ENCODE measurements around the gene ABCB9. TPM values are rescaled to one million over a fixed set of nuclear protein-coding genes. Genes with fewer than 3 reads are reported as not detected.
A peak's percentile ranks its signal among the peaks of the same experiment; 100 is the strongest.

The ABCB9 gene
- total RNA-seq, 2 donors from 2014 or later, result 4.6 to 4.9 TPM

DNA sequence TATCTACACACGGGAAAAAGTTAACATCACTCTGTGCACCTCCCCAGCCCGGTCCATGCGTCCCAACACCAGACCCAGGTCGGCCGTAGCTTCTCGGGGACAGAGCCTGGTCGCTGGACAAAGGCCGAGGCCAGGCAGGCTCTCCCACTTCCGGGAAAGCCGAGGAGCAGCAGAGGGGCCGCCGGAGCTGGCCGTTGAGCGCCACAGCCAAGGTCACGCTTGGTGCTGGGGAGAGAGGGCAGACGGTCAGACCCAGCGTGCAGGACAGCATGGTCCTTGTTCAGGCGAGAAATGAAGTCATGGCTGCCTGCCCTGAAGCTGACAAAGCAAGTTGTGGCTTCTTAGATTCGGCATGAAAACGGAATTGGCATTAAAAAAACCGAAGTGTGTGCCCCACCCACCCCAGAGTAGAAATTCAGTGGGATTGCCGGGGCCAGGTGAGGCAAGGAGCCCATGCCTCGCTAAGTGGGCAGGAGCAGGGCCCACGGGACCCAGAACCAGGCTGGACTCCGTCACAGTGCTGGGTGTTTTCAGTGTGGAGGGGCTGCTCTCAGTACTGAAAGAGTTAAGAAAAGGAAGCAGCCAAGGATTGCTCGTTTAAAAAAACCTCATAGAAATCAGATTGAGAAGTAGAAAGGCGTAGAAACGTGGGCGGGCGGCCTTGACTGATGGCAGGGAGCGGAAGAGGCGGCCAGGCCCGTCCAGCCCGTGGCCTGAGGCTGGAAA is 18.5 kb upstream of the ABCB9 start:
- no peak for ATAC-seq
- no peak for DNase-seq
- intact Hi-C loops (cut with DNase I, micrococcal nuclease), result loop anchor here in 1 of 2 donors (10.0 kb wide), 1 partner anchor 250 kb away; the partner anchor contains the start of genes MPHOSPH9 and MTRFR

DNA sequence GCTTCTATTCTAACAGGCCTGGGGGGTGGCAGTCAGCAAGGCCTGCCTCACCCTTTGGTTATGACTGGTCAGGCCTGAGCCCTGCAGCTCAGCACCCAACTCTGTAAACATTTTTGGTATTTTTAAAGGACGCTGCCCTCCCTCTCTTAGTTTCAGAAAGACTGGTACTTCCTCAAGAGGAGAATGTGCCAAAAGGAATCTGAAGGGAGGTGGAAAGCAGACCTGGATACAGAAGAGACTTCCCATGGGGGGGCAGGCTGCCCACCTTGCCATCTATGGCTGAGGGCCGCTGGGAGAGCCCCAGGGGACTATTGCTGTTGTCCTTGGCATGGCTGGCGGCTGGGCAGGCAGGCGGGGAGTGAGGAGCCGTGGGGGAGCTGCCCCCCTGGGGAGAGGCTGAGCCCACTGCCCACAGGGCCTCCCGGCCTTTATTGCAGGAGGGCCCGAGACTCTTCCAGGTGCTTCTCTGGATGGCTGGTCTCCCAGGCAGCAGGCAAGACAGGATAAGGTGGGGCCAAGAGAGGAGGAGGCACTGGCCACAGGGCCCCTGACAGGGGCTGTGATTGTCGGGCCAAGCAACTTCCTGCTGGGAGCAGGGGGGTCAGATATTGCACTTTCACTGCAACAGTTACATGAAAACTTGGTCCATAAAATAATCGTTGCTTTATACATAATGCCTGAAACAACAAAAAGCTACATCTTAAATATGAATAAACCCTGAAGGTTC is 17.7 kb upstream of the ABCB9 start:
- DNase-seq (no peak), ATAC-seq (no peak)
- intact Hi-C loops (cut with DNase I, micrococcal nuclease), result loop anchor here in 1 of 2 donors (10.0 kb wide), 1 partner anchor 251 kb away; the partner anchor contains the start of genes MPHOSPH9 and MTRFR

DNA sequence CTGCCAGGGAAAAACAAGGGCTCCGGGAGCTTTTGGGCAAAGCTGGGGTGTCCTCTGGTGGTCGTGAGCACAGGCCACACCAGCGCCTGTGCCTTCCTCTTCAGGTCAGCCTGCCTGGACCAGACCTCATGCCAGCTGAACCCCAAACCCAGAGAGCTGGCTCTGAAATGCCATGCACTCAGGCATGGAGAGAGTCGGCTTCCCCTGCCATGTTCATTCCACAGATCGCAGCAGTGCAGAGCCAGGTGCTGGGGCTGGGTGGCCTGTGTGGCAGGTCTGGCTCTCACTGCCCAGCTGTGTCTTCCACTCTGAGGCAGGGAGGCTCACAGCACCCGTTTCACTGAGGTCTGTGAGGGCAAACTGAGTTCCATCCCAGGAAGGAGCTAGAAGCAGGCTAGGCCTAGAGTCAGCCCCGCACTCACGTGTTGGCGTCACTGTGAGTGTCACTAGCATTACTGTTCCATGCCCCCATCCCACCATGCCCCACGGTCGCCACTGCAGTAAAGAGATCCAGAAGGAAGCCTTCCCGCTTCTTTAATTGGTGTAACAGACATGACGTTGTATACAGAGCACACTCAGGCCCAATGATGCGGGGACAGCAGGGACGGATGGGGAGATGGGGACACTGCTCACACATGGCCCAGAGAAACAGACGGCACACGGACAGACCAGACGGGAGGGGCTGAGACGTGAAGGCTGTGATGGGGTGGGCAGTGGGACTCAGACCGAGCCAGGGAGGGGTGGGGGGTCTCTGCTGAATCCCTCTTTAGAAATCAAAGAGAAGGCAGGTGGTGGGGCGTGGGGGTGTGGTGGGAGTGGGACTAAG is 16.9 kb upstream of the ABCB9 start:
- no peak for ATAC-seq
- intact Hi-C loops (cut with DNase I, micrococcal nuclease), result loop anchor here in 1 of 2 donors (10.0 kb wide), 1 partner anchor 252 kb away; the partner anchor contains the start of genes MPHOSPH9 and MTRFR
- DNase-seq, result no peak

DNA sequence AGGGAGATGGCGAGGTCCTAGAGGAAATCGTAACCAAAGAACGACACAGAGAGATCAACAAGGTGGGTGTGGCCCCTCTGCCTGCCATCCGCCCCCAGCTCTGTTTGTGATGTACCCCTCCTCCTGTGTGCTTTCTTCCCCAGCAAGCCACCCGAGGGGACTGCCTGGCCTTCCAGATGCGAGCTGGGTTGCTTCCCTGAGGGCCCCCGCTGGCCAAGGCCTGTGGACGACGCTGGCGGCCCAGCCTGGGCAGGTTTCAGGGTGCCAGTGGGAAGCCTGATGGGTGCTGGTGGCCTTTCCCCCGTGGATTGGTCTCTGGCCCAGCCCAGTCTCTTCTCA is 16.2 kb upstream of the ABCB9 start:
- DNase-seq (no peak), ATAC-seq (no peak)
- intact Hi-C loops (cut with DNase I, micrococcal nuclease), result loop anchor here in 1 of 2 donors (10.0 kb wide), 1 partner anchor 252 kb away; the partner anchor contains the start of genes MPHOSPH9 and MTRFR

DNA sequence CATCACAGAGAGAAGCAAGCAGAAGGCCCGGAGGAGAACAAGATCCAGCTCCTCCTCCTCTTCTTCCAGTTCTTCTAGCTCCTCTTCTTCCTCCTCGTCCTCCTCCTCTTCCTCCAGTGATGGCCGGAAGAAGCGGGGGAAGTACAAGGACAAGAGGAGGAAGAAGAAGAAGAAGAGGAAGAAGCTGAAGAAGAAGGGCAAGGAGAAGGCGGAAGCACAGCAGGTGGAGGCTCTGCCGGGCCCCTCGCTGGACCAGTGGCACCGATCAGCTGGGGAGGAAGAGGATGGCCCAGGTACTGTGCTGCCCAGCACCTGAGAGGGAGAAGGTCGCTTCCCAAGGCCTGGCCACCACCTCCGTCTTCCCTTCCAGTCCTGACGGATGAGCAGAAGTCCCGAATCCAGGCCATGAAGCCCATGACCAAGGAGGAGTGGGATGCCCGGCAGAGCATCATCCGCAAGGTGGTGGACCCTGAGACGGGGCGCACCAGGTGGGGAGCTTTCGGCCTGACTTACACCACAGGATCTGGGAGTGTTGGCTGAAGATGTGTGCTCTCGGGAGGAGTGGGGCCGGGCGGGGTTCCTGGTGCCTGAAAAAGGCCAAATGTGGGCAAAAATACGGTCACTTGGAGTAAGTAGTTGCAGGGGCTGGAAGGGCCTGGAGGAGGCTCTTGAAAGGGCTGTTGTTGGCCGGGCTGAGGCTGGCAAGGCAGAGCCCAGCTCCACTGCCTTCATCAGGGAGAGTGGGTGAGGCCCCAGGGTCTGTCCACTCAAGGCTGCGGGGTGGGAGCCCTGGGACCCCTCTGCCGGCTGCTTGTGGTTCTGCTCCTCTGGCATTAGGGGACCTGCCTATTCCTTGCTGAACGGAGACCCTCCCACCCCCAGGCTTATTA is 15.6 kb upstream of the ABCB9 start:
- ATAC-seq (no peak), DNase-seq (no peak)
- intact Hi-C loops (cut with DNase I, micrococcal nuclease), result loop anchor here in 1 of 2 donors (10.0 kb wide), 1 partner anchor 253 kb away; the partner anchor contains the start of genes MPHOSPH9 and MTRFR

DNA sequence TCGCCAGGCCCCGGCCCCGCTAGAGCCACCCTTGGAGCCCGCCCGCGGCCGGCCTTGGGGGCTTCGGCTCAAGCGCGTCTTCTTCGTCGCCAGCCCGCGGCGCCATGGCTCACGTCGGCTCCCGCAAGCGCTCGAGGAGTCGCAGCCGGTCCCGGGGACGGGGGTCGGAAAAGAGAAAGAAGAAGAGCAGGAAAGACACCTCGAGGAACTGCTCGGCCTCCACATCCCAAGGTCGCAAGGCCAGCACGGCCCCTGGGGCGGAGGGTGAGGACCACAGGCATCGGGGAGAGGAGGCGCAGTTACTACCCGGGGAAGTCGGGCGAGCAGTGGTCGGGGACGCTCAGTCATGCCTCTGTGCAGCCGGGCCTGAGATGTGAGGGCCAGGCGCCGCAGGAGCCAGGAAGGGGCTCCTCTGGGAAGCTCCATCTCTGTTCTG is 14.8 kb upstream of the ABCB9 start:
- DNase-seq, result no peak
- intact Hi-C loops (cut with DNase I, micrococcal nuclease), result loop anchor here in 1 of 2 donors (10.0 kb wide), 1 partner anchor 254 kb away; the partner anchor contains the start of genes MPHOSPH9 and MTRFR
- peak; percentile 31 for ATAC-seq

DNA sequence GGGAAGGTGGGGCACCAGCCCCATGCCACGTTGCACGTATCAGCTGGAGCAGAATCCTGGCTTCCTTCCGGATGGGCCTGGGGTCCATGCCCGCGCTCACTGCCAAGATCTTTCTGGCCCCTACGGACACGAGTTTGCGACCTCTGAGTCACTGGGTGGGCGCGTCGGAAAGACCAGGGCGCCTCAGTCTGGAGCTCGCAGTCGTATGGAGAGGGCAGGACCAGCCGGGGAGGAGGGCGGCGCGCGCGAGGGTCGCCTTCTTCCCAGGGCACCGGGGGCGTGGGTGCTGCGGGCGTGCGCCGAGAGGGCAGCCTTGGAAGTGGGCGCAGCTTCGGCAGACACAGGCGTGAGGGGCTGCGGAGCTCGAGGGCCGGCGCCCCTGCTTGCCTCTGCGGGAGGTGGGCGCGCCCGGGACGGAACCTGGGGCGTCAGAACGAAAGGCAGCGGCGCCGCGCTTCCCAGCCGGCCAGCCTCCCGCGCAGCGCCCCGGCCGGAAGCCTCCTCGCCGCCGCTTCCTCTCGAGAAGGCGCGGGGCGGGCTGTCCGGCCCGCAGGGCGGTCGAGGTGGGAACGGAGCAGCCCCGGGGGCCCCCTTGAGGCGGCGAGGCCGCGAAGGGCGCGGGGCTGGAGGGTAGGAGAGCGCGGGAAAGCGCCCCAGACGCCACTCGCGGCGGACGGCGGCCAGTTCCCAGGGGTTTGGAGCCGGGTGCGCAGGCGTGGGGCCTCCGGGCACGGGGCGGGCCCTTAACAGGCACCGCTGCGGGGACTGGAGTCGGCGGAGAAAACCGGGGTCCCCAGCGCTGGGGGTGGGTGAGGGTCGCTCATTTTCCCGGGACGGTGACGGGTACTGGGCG is 14.1 kb upstream of the ABCB9 start, which contains the start of gene ARL6IP4:
Gene ARL6IP4 (plus strand): TSS at position 499 of the 853 bp plus-strand sequence. CDS start 459 bp downstream, outside the sequence.
- peak in 1 of 2 donors; percentile 79 for DNase-seq
- peak; percentile 78 for ATAC-seq
- intact Hi-C loops (cut with DNase I, micrococcal nuclease), result loop anchor here in 1 of 2 donors (10.0 kb wide), 1 partner anchor 254 kb away; the partner anchor contains the start of genes MPHOSPH9 and MTRFR

DNA sequence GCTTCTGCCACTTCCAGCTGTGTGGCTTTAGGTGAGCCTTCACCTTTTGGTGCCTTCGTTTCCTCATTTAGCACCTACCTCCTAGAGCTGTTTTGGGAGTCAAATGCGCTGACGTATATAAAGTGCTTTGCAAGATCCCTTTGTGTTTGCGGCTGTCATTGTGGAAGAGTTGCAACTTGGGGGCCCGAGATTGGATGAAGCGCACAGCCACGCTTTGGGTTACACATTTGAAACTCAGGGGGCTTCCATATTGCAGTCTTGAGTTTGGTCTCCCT is 13.6 kb upstream of the ABCB9 start:
- no peak for ATAC-seq
- intact Hi-C loops (cut with DNase I, micrococcal nuclease), result loop anchor here in 1 of 2 donors (10.0 kb wide), 1 partner anchor 255 kb away; the partner anchor contains the start of genes MPHOSPH9 and MTRFR
- DNase-seq, result no peak

DNA sequence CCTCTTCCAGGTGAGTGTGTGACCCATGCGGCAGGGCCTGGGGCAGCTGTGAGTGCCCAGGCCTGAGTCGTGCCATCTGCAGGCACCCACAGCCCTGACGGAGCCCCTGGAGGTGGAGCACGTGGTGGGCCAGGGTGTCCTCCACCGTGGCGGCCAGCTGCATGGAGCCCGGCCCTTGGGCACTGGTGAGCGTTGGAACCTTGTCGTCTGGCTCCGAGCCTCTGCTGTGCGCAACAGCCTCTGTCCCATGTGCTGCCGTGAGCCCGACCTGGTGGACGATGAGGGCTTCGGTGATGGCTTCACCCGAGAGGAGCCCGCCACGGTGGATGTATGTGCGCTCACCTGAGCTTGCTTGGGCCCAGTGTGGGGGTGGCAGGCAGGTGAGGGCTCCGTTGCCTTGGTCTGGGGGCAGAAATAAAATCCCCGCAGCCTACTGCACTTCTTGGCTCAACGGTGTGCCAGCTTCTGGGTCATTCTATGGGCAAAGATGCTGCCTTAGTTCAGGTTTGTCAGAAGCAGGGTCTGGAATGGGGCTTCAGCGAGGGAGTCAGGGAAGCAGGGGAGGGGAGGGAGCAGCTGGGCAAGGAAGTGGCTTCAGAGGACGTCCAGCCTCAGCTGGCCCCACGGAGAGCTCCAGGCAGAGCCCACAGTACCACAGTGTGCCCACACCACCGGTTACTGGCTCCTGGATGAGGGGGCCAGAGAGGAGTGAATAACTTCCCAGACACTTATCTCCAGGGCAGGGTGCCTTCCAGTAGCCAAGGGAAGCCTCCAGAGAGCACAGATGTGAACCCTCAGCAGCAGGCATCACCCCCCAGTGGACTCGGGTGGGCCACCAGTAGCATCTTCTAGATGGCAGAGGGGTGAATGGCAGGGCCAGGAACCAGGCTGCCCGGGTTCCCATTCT is 13.0 kb upstream of the ABCB9 start:
- intact Hi-C loops (cut with DNase I, micrococcal nuclease), result no loop called here
- no peak for ATAC-seq
- no peak for DNase-seq

DNA sequence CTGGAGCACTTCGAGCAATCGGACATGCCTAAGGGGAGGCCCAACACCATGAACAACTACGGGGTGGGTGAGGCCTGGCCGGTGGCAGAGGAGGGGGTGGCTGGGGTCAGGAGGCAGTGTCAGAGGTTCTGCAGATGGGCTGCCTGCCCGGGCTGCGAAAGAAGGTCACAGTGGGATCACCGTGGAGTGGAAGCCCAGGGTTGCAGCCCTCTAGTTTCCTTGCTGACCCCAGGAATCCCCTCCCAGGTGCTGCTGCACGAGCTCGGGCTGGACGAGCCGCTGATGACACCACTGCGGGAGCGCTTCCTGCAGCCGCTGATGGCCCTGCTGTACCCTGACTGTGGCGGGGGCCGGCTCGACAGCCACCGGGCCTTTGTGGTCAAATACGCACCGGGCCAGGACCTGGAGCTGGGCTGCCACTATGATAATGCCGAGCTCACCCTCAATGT is 12.3 kb upstream of the ABCB9 start:
- ATAC-seq, result no peak
- intact Hi-C loops (cut with DNase I, micrococcal nuclease), result no loop called here
- DNase-seq, result no peak

DNA sequence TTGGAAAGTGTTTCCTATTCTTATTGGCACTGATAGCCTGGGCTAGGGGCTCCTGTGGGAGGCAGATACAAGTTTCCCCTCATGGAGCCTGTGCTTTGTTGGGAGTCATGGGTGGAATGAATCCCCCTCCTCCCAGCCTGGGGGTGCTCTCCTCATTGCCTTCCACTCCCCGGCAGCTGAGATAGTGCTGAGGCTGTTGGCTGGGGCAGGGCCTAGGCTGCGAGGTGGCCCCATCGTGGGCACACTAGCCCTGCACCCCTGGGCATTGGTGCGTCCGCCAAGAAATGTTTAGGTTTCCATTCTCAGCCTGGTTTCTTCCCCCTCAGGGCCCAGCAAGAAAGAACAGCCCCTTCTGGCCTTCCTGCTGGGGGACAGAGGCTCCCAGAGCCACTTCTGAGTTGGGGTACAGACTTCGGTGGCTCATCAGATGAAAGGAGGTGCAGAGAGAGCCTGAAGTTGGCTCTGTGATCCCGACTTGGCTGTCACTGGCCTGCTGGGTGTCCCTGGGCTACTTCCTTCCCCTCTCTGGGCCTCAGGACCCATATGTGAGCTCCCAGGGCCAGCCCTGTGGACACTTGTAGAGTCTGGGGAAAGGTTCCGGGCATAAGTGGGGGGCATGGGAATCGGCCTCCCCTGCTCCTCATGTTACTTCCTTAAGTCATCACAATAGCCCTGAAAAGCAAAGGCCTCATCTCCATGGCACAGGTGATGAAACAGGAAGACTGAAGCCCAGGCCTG is 11.6 kb upstream of the ABCB9 start:
- intact Hi-C loops (cut with DNase I, micrococcal nuclease), result no loop called here
- no peak for DNase-seq
- ATAC-seq, result no peak

DNA sequence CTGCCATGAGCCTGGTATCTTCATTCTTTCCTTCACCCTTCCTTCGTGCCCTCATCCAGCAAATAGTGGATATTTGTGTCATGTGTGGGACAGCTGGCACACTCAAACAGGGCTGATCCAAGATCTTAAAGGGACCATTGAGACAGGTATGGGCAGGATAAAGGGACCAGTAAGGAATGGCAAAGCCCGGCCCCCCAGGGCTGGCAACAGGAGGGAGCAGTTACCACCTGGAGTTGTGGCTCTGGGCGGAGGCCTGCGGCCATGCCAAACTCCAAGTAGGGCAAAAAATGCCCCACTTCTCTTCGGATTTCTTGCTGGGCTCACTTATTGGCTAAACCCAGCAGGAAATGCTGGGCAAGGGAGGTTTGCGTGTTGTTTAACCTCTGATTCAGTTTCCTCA is 10.9 kb upstream of the ABCB9 start:
- ATAC-seq, result no peak
- intact Hi-C loops (cut with DNase I, micrococcal nuclease), result no loop called here
- no peak for DNase-seq

DNA sequence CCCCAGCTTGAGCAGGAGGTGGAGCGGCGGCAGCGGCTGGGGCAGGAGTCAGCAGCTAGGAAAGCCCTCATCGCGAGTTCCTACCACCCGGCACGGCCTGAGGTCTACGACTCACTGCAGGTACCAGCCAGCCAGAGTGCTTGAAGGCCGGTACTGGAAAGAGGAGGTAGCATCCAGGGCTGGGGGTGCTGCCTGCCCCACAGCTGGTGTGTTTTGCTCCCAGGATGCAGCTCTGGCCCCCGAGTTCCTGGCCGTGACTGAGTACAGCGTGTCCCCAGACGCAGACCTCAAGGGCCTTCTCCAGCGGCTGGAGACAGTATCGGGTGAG is 10.3 kb upstream of the ABCB9 start:
- DNase-seq (no peak), ATAC-seq (no peak)
- intact Hi-C loops (cut with DNase I, micrococcal nuclease), result no loop called here

DNA sequence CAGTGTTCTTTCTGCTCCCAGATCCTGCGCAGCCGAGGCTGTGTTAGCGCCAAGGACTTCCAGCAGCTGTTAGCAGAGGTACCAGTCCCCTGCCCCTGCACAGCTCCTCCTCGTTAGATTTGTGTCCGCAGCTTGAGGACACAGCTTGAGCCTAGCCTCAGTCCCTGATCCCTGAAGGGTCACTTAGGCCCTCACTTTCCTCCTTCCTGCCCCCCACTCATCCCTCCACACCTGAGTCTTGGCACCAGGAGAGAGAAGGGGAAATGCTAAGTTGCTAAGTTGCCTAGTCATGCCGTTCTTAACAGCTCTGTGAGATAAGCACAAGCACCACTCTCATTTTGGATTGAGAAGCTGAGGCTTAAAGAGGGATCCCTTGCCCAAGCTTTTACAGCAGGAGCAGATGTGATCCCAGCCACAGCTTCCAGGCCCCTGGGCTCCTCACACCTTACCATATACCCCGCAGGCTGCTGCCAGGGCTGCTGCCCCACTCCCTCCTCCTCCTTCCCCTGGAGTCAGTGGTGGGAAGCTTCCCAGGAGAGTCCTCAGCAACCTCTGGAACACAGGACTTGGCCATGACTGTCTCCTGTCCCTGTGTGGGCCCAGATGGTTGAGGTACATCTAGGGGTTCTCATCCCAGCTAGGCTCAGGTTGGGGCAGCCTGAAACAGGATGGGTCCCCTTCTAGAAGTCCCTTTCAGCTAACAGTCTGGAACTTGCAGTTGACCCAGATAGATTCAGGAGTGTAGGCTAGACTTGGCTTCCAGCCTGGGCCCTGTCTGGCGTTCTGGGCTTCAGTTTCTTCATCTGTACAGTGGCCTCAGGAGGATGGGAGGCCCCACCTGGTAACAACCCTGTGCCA is 9.8 kb upstream of the ABCB9 start:
- DNase-seq, result no peak
- intact Hi-C loops (cut with DNase I, micrococcal nuclease), result no loop called here
- ATAC-seq, result no peak

Data from left colon (tissue), 2 donors.